Loucy (cell line): ENCODE data around the gene CTRB2.

Experiments used
- H2AFZ ChIP-seq: fragments of 200-600 bp; sonication (generic); 2 replicates; pipeline ENCODE4 v1.6.0; 2016; ENCODE audit warnings: antibody characterized with exemption, mild to moderate bottlenecking, low read length, moderate library complexity
- H3F3A ChIP-seq: fragments of 200-600 bp; 2 replicates; pipeline ENCODE4 v1.6.0; 2016; ENCODE audit warnings: antibody characterized with exemption, low read depth, mild to moderate bottlenecking
- H3K27me3 ChIP-seq: fragments of 200-600 bp; sonication (generic); 2 replicates; pipeline ENCODE4 v1.6.1; 2014; ENCODE audit warnings: low read length, mild to moderate bottlenecking; ENCODE audit not compliant: insufficient read depth, poor library complexity, severe bottlenecking
- H3K36me3 ChIP-seq: fragments of 200-600 bp; sonication (generic); 2 replicates; pipeline ENCODE4 v1.6.1; 2016; ENCODE audit warnings: low read length; ENCODE audit not compliant: insufficient read depth
- H3K4me1 ChIP-seq: fragments of 200-600 bp; sonication (generic); 2 replicates; pipeline ENCODE4 v1.5.1; 2014; ENCODE audit warnings: low read length, mild to moderate bottlenecking; ENCODE audit not compliant: insufficient read depth, poor library complexity, severe bottlenecking
- H3K4me2 ChIP-seq: fragments of 200-600 bp; sonication (generic); 2 replicates; pipeline ENCODE4 v1.6.0; 2014; ENCODE audit warnings: antibody characterized with exemption, low read length, low read depth, mild to moderate bottlenecking; ENCODE audit not compliant: poor library complexity, severe bottlenecking
- H3K4me3 ChIP-seq: fragments of 200-600 bp; sonication (generic); 2 replicates; pipeline ENCODE4 v1.5.1; 2014; ENCODE audit warnings: low read length, mild to moderate bottlenecking, mixed read lengths; ENCODE audit not compliant: poor library complexity, severe bottlenecking
- H3K79me2 ChIP-seq: fragments of 200-600 bp; sonication (generic); 2 replicates; pipeline ENCODE4 v1.6.1; 2014; ENCODE audit warnings: low read length; ENCODE audit not compliant: insufficient read depth
- H3K9ac ChIP-seq: fragments of 200-600 bp; sonication (generic); 2 replicates; pipeline ENCODE4 v1.6.0; 2014; ENCODE audit warnings: mild to moderate bottlenecking, low read depth, low read length, moderate library complexity; ENCODE audit not compliant: poor library complexity, severe bottlenecking
- H3K9me2 ChIP-seq: fragments of 200-600 bp; sonication (generic); replicated peaks from 2 replicates; pipeline ENCODE4 v1.6.1; 2016; ENCODE audit warnings: low read depth, low read length, mixed read lengths
- H3K9me3 ChIP-seq: fragments of 200-600 bp; sonication (generic); 2 replicates; pipeline ENCODE4 v1.6.1; 2014; ENCODE audit warnings: mild to moderate bottlenecking, antibody characterized with exemption, low read length, low read depth; ENCODE audit not compliant: insufficient read depth
- H4K20me1 ChIP-seq: fragments of 200-600 bp; sonication (generic); 2 replicates; pipeline ENCODE4 v1.6.0; 2014; ENCODE audit warnings: antibody characterized with exemption, low read length, mild to moderate bottlenecking; ENCODE audit not compliant: insufficient read depth, poor library complexity, severe bottlenecking
- EZH2phosphoT487 ChIP-seq: fragments of 200-600 bp; IDR thresholded peaks from 2 replicates; pipeline ENCODE4 v1.6.1; 2018; ENCODE audit warnings: antibody characterized with exemption, mild to moderate bottlenecking, moderate library complexity, borderline replicate concordance
- TF ChIP-seq, protein P1 (sequence below): fragments of 200-600 bp; sonication (generic); conservative IDR thresholded peaks from 2 replicates; pipeline ENCODE4 v1.5.1; 2014; ENCODE audit warnings: mild to moderate bottlenecking, antibody characterized with exemption, low read length

The CTRB2 gene

DNA sequence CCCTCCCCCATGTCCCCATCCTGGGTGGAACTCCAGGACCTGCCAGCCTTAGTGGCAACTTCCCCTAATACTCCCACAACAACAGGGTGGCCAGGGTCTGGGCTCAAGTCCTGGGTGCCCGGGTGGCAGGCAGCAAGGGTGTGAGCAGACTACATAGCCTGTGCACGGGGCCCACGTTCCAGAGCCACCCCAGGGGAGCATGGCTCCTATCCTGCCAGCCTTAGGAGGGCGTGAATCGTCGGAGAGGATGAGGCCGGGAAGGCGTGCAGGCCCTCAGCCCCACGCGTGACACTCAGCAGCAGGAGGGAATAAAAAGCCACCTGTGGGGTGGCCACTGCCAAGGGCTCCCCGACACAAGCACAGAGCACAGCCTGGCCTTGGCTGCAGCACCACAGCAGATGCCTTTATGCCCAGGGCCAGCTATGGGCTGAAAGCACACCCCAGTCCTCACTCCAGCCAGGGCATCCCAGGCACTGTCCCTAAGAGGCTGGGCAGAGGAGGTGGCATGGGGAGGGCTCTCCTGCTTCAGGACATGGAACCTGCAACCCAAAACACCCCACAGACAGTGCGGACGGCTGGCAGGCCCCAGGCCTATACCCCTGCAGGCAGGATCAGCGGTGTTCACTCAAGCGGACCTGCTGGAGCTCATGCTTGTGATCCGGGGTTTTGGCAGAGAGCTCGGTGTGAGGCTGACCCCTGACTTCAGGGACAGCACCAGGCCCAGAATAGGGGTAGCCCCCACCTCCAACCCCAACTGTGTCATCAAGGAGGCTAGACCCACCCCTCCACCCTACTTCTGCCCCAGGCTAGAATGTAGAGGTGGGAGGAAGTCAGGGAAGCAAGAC, 41.8 kb upstream of the CTRB2 start:
- H2AFZ ChIP-seq = no peak overlapping the region
- H3F3A ChIP-seq = no peaks in the 10 kb centered on the region
- no peak overlapping the region for H3K9ac ChIP-seq
- no peaks in the 10 kb centered on the region for H3K79me2 ChIP-seq
- no peaks in the 10 kb centered on the region for H3K27me3 ChIP-seq
- no peaks in the 10 kb centered on the region for H4K20me1 ChIP-seq
- no peaks in the 10 kb centered on the region for H3K9me2 ChIP-seq
- H3K4me1 ChIP-seq = peaks cover 10% of the 10 kb centered on the region
- H3K9me3 ChIP-seq = no peaks in the 10 kb centered on the region
- no peak overlapping the region for H3K4me2 ChIP-seq
- no peak for TF ChIP-seq EZH2phosphoT487
- TF ChIP-seq, protein P1, sequence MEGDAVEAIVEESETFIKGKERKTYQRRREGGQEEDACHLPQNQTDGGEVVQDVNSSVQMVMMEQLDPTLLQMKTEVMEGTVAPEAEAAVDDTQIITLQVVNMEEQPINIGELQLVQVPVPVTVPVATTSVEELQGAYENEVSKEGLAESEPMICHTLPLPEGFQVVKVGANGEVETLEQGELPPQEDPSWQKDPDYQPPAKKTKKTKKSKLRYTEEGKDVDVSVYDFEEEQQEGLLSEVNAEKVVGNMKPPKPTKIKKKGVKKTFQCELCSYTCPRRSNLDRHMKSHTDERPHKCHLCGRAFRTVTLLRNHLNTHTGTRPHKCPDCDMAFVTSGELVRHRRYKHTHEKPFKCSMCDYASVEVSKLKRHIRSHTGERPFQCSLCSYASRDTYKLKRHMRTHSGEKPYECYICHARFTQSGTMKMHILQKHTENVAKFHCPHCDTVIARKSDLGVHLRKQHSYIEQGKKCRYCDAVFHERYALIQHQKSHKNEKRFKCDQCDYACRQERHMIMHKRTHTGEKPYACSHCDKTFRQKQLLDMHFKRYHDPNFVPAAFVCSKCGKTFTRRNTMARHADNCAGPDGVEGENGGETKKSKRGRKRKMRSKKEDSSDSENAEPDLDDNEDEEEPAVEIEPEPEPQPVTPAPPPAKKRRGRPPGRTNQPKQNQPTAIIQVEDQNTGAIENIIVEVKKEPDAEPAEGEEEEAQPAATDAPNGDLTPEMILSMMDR = no peak
- H3K36me3 ChIP-seq = no peaks in the 10 kb centered on the region
- H3K4me3 ChIP-seq = no peak overlapping the region

DNA sequence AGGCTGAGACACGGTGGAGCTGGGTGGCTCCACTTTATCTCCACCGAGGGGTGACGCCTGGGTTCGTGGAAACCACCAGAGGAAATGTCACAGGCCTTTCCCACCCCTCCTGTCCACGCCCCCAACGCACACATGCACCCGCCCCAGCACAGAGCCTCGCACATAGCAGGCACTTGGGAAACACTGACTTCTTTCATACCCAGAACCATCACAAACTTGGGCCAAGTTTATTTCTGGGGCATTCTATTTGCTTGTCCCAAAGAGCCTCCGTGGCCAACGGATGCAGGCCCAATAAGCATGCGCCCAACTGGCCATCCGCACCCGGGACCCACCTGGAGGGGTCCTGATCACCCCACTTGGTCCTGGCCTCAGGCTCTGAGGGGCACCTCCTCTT, 41.2 kb upstream of the CTRB2 start:
- H2AFZ ChIP-seq = no peak overlapping the region
- H3K9me2 ChIP-seq = no peaks in the 10 kb centered on the region
- no peaks in the 10 kb centered on the region for H3K79me2 ChIP-seq
- no peak overlapping the region for H3K4me2 ChIP-seq
- H3K4me3 ChIP-seq = no peak overlapping the region
- no peaks in the 10 kb centered on the region for H3F3A ChIP-seq
- no peaks in the 10 kb centered on the region for H3K9me3 ChIP-seq
- no peaks in the 10 kb centered on the region for H4K20me1 ChIP-seq
- no peaks in the 10 kb centered on the region for H3K36me3 ChIP-seq
- H3K27me3 ChIP-seq = no peaks in the 10 kb centered on the region
- TF ChIP-seq, protein P1 = no peak
- TF ChIP-seq EZH2phosphoT487 = no peak
- H3K4me1 ChIP-seq = peaks cover 10% of the 10 kb centered on the region
- no peak overlapping the region for H3K9ac ChIP-seq

DNA sequence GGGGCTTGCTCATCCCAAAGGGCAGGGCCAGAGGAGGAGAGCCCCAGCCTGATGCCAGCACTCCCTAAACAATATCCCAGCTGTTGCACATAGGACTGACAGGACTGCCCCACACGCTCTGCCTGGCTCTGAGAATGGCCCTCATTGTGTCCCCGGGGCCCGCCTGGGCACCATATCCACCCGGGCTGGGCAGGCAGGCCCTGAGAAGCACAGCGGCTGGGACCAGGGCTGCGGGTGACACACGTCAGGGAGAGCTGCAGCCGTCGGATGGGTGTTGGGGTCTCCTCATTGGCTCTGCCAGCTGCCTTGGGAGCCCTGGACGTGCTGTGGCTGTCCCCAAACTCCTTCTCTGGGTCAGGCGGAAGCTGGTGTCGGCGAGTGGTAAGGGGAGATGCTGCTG, 40.3 kb upstream of the CTRB2 start:
- Histone ChIP-seq H3K36me3 (no peaks in the 10 kb centered on the region), H3K9me3 (no peaks in the 10 kb centered on the region), H3K4me3 (no peak overlapping the region), H4K20me1 (no peaks in the 10 kb centered on the region), H2AFZ (no peak overlapping the region), H3K9ac (no peak overlapping the region), H3K9me2 (no peaks in the 10 kb centered on the region), H3K4me1 (peaks cover 10% of the 10 kb centered on the region), H3K4me2 (no peak overlapping the region), H3K79me2 (no peaks in the 10 kb centered on the region), H3F3A (no peaks in the 10 kb centered on the region), H3K27me3 (no peaks in the 10 kb centered on the region)
- TF ChIP-seq, protein P1 = no peak
- no peak for TF ChIP-seq EZH2phosphoT487
